H9 (cell line): ENCODE measurements around the gene TMEM131. TPM values are rescaled to one million over a fixed set of nuclear protein-coding genes. Genes with fewer than 3 reads are reported as not detected.

Experiments
- DNase-seq: peaks from one replicate; pipeline ENCODE4 v3.0.0-alpha.2; 2017
- H2AFZ ChIP-seq: one replicate; pipeline ENCODE4 v1.6.1; 2013; ENCODE audit warnings: mild to moderate bottlenecking, low read length, control low read depth, moderate library complexity
- H2AK5ac ChIP-seq: 2 replicates; pipeline ENCODE4 v1.6.1; 2013; ENCODE audit warnings: low read length, control low read depth, mixed read lengths; ENCODE audit not compliant: insufficient read length
- H2BK120ac ChIP-seq: one replicate; pipeline ENCODE4 v1.6.1; 2013; ENCODE audit warnings: low read depth, mild to moderate bottlenecking, low read length, control low read depth, inconsistent platforms; ENCODE audit not compliant: poor library complexity, severe bottlenecking
- H2BK12ac ChIP-seq: 2 replicates; pipeline ENCODE4 v1.6.1; 2013; ENCODE audit warnings: low read length, control low read depth, mixed read lengths, low read depth; ENCODE audit not compliant: insufficient read length
- H2BK15ac ChIP-seq: 2 replicates; pipeline ENCODE4 v1.6.1; 2013; ENCODE audit warnings: low read depth, low read length, control low read depth
- H2BK20ac ChIP-seq: one replicate; pipeline ENCODE4 v1.6.1; 2013; ENCODE audit warnings: low read depth, mild to moderate bottlenecking, low read length, control low read depth, inconsistent platforms; ENCODE audit not compliant: poor library complexity, severe bottlenecking
- H2BK5ac ChIP-seq: 2 replicates; pipeline ENCODE4 v1.6.1; 2013; ENCODE audit warnings: low read length, control low read depth, mixed read lengths; ENCODE audit not compliant: insufficient read length
- H3K14ac ChIP-seq: 2 replicates; pipeline ENCODE4 v1.6.1; 2013; ENCODE audit warnings: low read length, control low read depth; ENCODE audit not compliant: insufficient read depth
- H3K18ac ChIP-seq: 2 replicates; pipeline ENCODE4 v1.6.1; 2013; ENCODE audit warnings: low read depth, mild to moderate bottlenecking, mixed read lengths, low read length, control low read depth; ENCODE audit not compliant: insufficient read length
- H3K23ac ChIP-seq: 2 replicates; pipeline ENCODE4 v1.6.1; 2013; ENCODE audit warnings: low read length, control low read depth, mixed read lengths, low read depth; ENCODE audit not compliant: insufficient read length
- H3K23me2 ChIP-seq: 2 replicates; pipeline ENCODE4 v1.6.1; 2013; ENCODE audit warnings: low read depth, mild to moderate bottlenecking, mixed read lengths, low read length, control low read depth; ENCODE audit not compliant: insufficient read length, poor library complexity, severe bottlenecking
- H3K27ac ChIP-seq: 2 replicates; pipeline ENCODE4 v1.5.1; 2013; ENCODE audit warnings: low read length, control low read depth, mixed read lengths, low read depth; ENCODE audit not compliant: insufficient read length
- H3K27me3 ChIP-seq: 2 replicates; pipeline ENCODE4 v1.6.1; 2013; ENCODE audit warnings: low read length, control low read depth, inconsistent platforms; ENCODE audit not compliant: insufficient read depth
- H3K4ac ChIP-seq: 2 replicates; pipeline ENCODE4 v1.6.1; 2013; ENCODE audit warnings: low read depth, mild to moderate bottlenecking, control low read depth, inconsistent platforms, low read length, moderate library complexity
- H3K4me1 ChIP-seq: 2 replicates; pipeline ENCODE4 v1.6.1; 2013; ENCODE audit warnings: low read length, control low read depth, inconsistent platforms; ENCODE audit not compliant: insufficient read depth
- H3K4me2 ChIP-seq: 2 replicates; pipeline ENCODE4 v1.6.1; 2013; ENCODE audit warnings: low read length, control low read depth, mixed read lengths; ENCODE audit not compliant: insufficient read length, insufficient read depth
- H3K56ac ChIP-seq: 2 replicates; pipeline ENCODE4 v1.6.1; 2013; ENCODE audit warnings: low read depth, mild to moderate bottlenecking, mixed read lengths, low read length, control low read depth; ENCODE audit not compliant: insufficient read length
- H3K79me1 ChIP-seq: 2 replicates; pipeline ENCODE4 v1.6.1; 2013; ENCODE audit warnings: low read depth, mild to moderate bottlenecking, moderate library complexity, low read length, control low read depth, inconsistent platforms; ENCODE audit not compliant: insufficient read depth, poor library complexity, severe bottlenecking
- H3K79me2 ChIP-seq: 2 replicates; pipeline ENCODE4 v1.6.1; 2013; ENCODE audit warnings: low read length, control low read depth, inconsistent platforms; ENCODE audit not compliant: insufficient read depth
- H3K9ac ChIP-seq: 2 replicates; pipeline ENCODE4 v1.6.1; 2013; ENCODE audit warnings: low read length, control low read depth, mixed read lengths; ENCODE audit not compliant: insufficient read length; ENCODE audit errors: extremely low read depth
- H3K9me3 ChIP-seq: one replicate; pipeline ENCODE4 v1.6.1; 2013; ENCODE audit warnings: low read depth, low read length, inconsistent platforms; ENCODE audit not compliant: control insufficient read depth
- H3T11ph ChIP-seq: one replicate; pipeline ENCODE4 v1.6.1; 2013; ENCODE audit warnings: mild to moderate bottlenecking, low read length, control low read depth, inconsistent platforms
- H4K20me1 ChIP-seq: one replicate; pipeline ENCODE4 v1.6.1; 2013; ENCODE audit not compliant: control insufficient read depth, insufficient read length, insufficient read depth
- H4K5ac ChIP-seq: 2 replicates; pipeline ENCODE4 v1.6.1; 2013; ENCODE audit warnings: low read depth, mild to moderate bottlenecking, mixed read lengths, low read length, control low read depth; ENCODE audit not compliant: insufficient read length
- H4K8ac ChIP-seq: replicated peaks from 2 replicates; pipeline ENCODE4 v1.6.1; 2013; ENCODE audit warnings: low read length, control low read depth, mixed read lengths, low read depth; ENCODE audit not compliant: insufficient read length
- H4K91ac ChIP-seq: 2 replicates; pipeline ENCODE4 v1.6.1; 2013; ENCODE audit warnings: low read depth, mild to moderate bottlenecking, moderate library complexity, mixed read lengths, low read length, control low read depth; ENCODE audit not compliant: insufficient read length
- H3K27ac Mint-ChIP-seq, 3 experiments: 2 replicates in 2 of 3; 3 replicates in 1 of 3; pipeline ENCODE4 v1.8.0; 2020 to 2021; ENCODE audit warnings: mixed read lengths in 3 of 3, mild to moderate bottlenecking in 1 of 3, moderate library complexity in 1 of 3
- H3K27me3 Mint-ChIP-seq: 2 replicates; pipeline ENCODE4 v1.8.0; 2021; ENCODE audit warnings: low read depth, mild to moderate bottlenecking, moderate library complexity, mixed read lengths
- H3K36me3 Mint-ChIP-seq, 3 experiments: 2 replicates in 2 of 3; 3 replicates in 1 of 3; pipeline ENCODE4 v1.8.0; 2020 to 2021; ENCODE audit warnings: low read depth in 3 of 3, mixed read lengths in 3 of 3; ENCODE audit not compliant: insufficient read depth in 1 of 3
- H3K4me1 Mint-ChIP-seq, 2 experiments: 2 replicates each; pipeline ENCODE4 v1.8.0; 2020; ENCODE audit warnings: mixed read lengths in 2 of 2
- H3K4me3 Mint-ChIP-seq, 2 experiments: 2 replicates in 1 of 2; 3 replicates in 1 of 2; pipeline ENCODE4 v1.8.0; 2020 to 2021; ENCODE audit warnings: mild to moderate bottlenecking in 2 of 2, mixed read lengths in 2 of 2, moderate library complexity in 1 of 2
- H3K9me3 Mint-ChIP-seq, 2 experiments: 2 replicates in 1 of 2; 3 replicates in 1 of 2; pipeline ENCODE4 v1.8.0; 2020; ENCODE audit warnings: mild to moderate bottlenecking in 2 of 2, mixed read lengths in 2 of 2, moderate library complexity in 1 of 2
- WGBS: extraction: QIAGEN DNeasy Blood & Tissue Kit; methylation state at CpG from one replicate; pipeline ENCODE4 v1.1.7; 2013; ENCODE audit warnings: missing lambda C conversion rate, low lambda C conversion rate, mixed read lengths; ENCODE audit not compliant: insufficient read length; ENCODE audit errors: extremely low coverage; 5-methylcytosine and 5-hydroxymethylcytosine counted together
- total RNA-seq: library from RNA; stranded (reverse); gene quantifications from 2 replicates; pipeline ENCODE4 v1.2.1, GENCODE V29; 2021
- TF ChIP-seq, protein P1 (sequence below): fragments of 200-600 bp; sonication (generic); conservative IDR thresholded peaks from 3 replicates; pipeline ENCODE4 v1.8.0; 2021; ENCODE audit warnings: antibody characterized with exemption, mild to moderate bottlenecking

TMEM131 gene
- total RNA-seq, 1 experiment from 2014 or later = 20.9 TPM

DNA sequence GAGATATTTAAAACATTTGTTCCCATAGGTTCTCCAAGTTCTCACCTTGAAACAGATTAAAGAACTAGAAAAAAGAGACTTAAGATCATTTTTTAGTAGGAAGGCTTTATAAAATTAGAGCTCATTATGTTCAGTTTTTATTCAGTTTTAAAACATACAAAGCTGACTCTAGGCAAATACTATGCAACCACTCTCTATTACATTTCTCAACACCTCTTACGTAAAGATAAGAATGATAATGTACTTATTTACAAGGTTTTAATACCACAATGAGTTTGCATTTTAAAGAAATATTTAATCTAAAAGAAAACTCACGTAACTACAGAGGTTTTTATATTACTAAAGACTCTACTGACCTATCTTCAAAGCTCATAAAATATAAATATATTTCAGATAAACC lies 68.8 kb downstream of the TMEM131 start:
- no peak overlapping the region for H3K4me2 ChIP-seq
- H3K9me3 ChIP-seq = no peaks in the 10 kb centered on the region
- H2BK20ac ChIP-seq = no peak overlapping the region
- no peak for DNase-seq
- no peaks in the 10 kb centered on the region for H3K79me1 ChIP-seq
- H3K56ac ChIP-seq = no peak overlapping the region
- no peaks in the 10 kb centered on the region for H3K27me3 Mint-ChIP-seq
- no peaks in the 10 kb centered on the region for H3K79me2 ChIP-seq
- no peak overlapping the region for H2BK15ac ChIP-seq
- H3T11ph ChIP-seq = no peak overlapping the region
- H3K9ac ChIP-seq = no peak overlapping the region
- no peak overlapping the region for H2BK12ac ChIP-seq
- no peak overlapping the region for H4K8ac ChIP-seq
- peaks cover 6 to 15% of the 10 kb centered on the region in 2 experiments; a peak in 3 of 4 replicates for H3K4me1 Mint-ChIP-seq
- no peak overlapping the region for H3K18ac ChIP-seq
- H3K4me3 Mint-ChIP-seq = no peak overlapping the region
- no peak overlapping the region for H2AFZ ChIP-seq
- no peak overlapping the region for H3K14ac ChIP-seq
- TF ChIP-seq, protein P1, sequence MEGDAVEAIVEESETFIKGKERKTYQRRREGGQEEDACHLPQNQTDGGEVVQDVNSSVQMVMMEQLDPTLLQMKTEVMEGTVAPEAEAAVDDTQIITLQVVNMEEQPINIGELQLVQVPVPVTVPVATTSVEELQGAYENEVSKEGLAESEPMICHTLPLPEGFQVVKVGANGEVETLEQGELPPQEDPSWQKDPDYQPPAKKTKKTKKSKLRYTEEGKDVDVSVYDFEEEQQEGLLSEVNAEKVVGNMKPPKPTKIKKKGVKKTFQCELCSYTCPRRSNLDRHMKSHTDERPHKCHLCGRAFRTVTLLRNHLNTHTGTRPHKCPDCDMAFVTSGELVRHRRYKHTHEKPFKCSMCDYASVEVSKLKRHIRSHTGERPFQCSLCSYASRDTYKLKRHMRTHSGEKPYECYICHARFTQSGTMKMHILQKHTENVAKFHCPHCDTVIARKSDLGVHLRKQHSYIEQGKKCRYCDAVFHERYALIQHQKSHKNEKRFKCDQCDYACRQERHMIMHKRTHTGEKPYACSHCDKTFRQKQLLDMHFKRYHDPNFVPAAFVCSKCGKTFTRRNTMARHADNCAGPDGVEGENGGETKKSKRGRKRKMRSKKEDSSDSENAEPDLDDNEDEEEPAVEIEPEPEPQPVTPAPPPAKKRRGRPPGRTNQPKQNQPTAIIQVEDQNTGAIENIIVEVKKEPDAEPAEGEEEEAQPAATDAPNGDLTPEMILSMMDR = no peak
- no peak overlapping the region for H4K5ac ChIP-seq
- H2BK5ac ChIP-seq = no peak overlapping the region
- H2BK120ac ChIP-seq = no peak overlapping the region
- H3K4me1 ChIP-seq = no peaks in the 10 kb centered on the region
- H3K27ac Mint-ChIP-seq = no peak overlapping the region
- H3K23me2 ChIP-seq = no peaks in the 10 kb centered on the region
- H4K91ac ChIP-seq = no peak overlapping the region
- H3K4ac ChIP-seq = no peak overlapping the region
- H4K20me1 ChIP-seq = no peaks in the 10 kb centered on the region
- peaks cover 0 to 10% (median 0%) of the 10 kb centered on the region in 3 experiments; a peak in 1 of 7 replicates for H3K36me3 Mint-ChIP-seq
- no peak overlapping the region for H3K23ac ChIP-seq
- no peak overlapping the region for H3K27ac ChIP-seq
- no peak overlapping the region for H2AK5ac ChIP-seq
- H3K9me3 Mint-ChIP-seq = no peaks in the 10 kb centered on the region
- no CpG with 5 or more reads among the region's 2 CpGs for WGBS
- H3K27me3 ChIP-seq = no peaks in the 10 kb centered on the region
